DOHH2 (cell line): ENCODE results near the gene PLCB4.

Experiments
- H3F3A ChIP-seq: fragments of 200-600 bp; sonication (generic), shearing (Covaris generic); 2 replicates; pipeline ENCODE4 v1.6.0; 2016; ENCODE audit warnings: antibody characterized with exemption, mild to moderate bottlenecking; ENCODE audit not compliant: control insufficient read depth, insufficient read depth
- H3K27ac ChIP-seq: fragments of 200-600 bp; sonication (generic); 2 replicates; pipeline ENCODE4 v1.5.1; 2014; ENCODE audit warnings: low read depth, mild to moderate bottlenecking, low read length, moderate library complexity
- H3K27me3 ChIP-seq: fragments of 200-600 bp; sonication (generic); 2 replicates; pipeline ENCODE4 v1.6.1; 2014; ENCODE audit warnings: mild to moderate bottlenecking, low read length, mixed read lengths; ENCODE audit not compliant: control insufficient read depth
- H3K36me3 ChIP-seq: fragments of 200-600 bp; sonication (generic); 2 replicates; pipeline ENCODE4 v1.6.1; 2014; ENCODE audit warnings: mild to moderate bottlenecking, low read length, moderate library complexity, mixed read lengths; ENCODE audit not compliant: control insufficient read depth
- H3K4me1 ChIP-seq: fragments of 200-600 bp; sonication (generic); 2 replicates; pipeline ENCODE4 v1.6.1; 2014; ENCODE audit warnings: mild to moderate bottlenecking, low read length, mixed read lengths; ENCODE audit not compliant: control insufficient read depth
- H3K4me2 ChIP-seq: fragments of 200-600 bp; sonication (generic); 2 replicates; pipeline ENCODE4 v1.6.0; 2014; ENCODE audit warnings: mild to moderate bottlenecking, low read length, moderate library complexity
- H3K4me3 ChIP-seq: fragments of 200-600 bp; sonication (generic); 2 replicates; pipeline ENCODE4 v1.5.1; 2014; ENCODE audit warnings: mild to moderate bottlenecking, low read length, mixed read lengths
- H3K79me2 ChIP-seq: fragments of 200-600 bp; sonication (generic); 2 replicates; pipeline ENCODE4 v1.6.1; 2014; ENCODE audit warnings: mild to moderate bottlenecking, low read length, mixed read lengths; ENCODE audit not compliant: control insufficient read depth
- H3K9me2 ChIP-seq: fragments of 200-600 bp; sonication (generic); replicated peaks from 2 replicates; pipeline ENCODE4 v1.6.1; 2014; ENCODE audit warnings: mild to moderate bottlenecking, low read length, mixed read lengths; ENCODE audit not compliant: control insufficient read depth
- H3K9me3 ChIP-seq: fragments of 200-600 bp; sonication (generic); 2 replicates; pipeline ENCODE4 v1.6.1; 2014; ENCODE audit warnings: antibody characterized with exemption, low read length, mixed read lengths; ENCODE audit not compliant: control insufficient read depth, insufficient read depth
- H4K20me1 ChIP-seq: fragments of 200-600 bp; sonication (generic); 2 replicates; pipeline ENCODE4 v1.6.0; 2014; ENCODE audit warnings: low read depth, mild to moderate bottlenecking, antibody characterized with exemption, low read length, moderate library complexity; ENCODE audit not compliant: control insufficient read depth, insufficient read depth
- EZH2phosphoT487 ChIP-seq: fragments of 200-600 bp; sonication (generic); IDR thresholded peaks from 2 replicates; pipeline ENCODE4 v1.6.1; 2017; ENCODE audit warnings: borderline replicate concordance, mild to moderate bottlenecking, antibody characterized with exemption, low read length, moderate library complexity, mixed read lengths
- TF ChIP-seq, protein P1 (sequence below): fragments of 200-600 bp; sonication (generic); IDR thresholded peaks from one replicate; pipeline ENCODE4 v1.5.1; 2014; ENCODE audit warnings: antibody characterized with exemption, mild to moderate bottlenecking, low read depth, low read length; ENCODE audit not compliant: poor library complexity, severe bottlenecking

PLCB4 gene

GRCh38 chr20:9510911-9511310 lies 442.0 kb downstream of the PLCB4 start:
- no peaks in the 10 kb centered on the region for H4K20me1 ChIP-seq
- H3K9me3 ChIP-seq = no peaks in the 10 kb centered on the region
- H3F3A ChIP-seq = no peaks in the 10 kb centered on the region
- no peak overlapping the region for H3K4me3 ChIP-seq
- no peaks in the 10 kb centered on the region for H3K79me2 ChIP-seq
- no peaks in the 10 kb centered on the region for H3K4me1 ChIP-seq
- no peak overlapping the region for H3K27ac ChIP-seq
- H3K9me2 ChIP-seq = no peaks in the 10 kb centered on the region
- TF ChIP-seq, protein P1, sequence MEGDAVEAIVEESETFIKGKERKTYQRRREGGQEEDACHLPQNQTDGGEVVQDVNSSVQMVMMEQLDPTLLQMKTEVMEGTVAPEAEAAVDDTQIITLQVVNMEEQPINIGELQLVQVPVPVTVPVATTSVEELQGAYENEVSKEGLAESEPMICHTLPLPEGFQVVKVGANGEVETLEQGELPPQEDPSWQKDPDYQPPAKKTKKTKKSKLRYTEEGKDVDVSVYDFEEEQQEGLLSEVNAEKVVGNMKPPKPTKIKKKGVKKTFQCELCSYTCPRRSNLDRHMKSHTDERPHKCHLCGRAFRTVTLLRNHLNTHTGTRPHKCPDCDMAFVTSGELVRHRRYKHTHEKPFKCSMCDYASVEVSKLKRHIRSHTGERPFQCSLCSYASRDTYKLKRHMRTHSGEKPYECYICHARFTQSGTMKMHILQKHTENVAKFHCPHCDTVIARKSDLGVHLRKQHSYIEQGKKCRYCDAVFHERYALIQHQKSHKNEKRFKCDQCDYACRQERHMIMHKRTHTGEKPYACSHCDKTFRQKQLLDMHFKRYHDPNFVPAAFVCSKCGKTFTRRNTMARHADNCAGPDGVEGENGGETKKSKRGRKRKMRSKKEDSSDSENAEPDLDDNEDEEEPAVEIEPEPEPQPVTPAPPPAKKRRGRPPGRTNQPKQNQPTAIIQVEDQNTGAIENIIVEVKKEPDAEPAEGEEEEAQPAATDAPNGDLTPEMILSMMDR = no peak
- no peak for TF ChIP-seq EZH2phosphoT487
- no peak overlapping the region for H3K4me2 ChIP-seq
- H3K27me3 ChIP-seq = peaks cover 10% of the 10 kb centered on the region
- no peaks in the 10 kb centered on the region for H3K36me3 ChIP-seq

- no peaks in the 10 kb centered on the region for H3F3A ChIP-seq
- peaks cover 16% of the 10 kb centered on the region for H3K27me3 ChIP-seq
Observed at GRCh38 chr20:9514072-9514460, 445.2 kb downstream of the PLCB4 start.

DNA sequence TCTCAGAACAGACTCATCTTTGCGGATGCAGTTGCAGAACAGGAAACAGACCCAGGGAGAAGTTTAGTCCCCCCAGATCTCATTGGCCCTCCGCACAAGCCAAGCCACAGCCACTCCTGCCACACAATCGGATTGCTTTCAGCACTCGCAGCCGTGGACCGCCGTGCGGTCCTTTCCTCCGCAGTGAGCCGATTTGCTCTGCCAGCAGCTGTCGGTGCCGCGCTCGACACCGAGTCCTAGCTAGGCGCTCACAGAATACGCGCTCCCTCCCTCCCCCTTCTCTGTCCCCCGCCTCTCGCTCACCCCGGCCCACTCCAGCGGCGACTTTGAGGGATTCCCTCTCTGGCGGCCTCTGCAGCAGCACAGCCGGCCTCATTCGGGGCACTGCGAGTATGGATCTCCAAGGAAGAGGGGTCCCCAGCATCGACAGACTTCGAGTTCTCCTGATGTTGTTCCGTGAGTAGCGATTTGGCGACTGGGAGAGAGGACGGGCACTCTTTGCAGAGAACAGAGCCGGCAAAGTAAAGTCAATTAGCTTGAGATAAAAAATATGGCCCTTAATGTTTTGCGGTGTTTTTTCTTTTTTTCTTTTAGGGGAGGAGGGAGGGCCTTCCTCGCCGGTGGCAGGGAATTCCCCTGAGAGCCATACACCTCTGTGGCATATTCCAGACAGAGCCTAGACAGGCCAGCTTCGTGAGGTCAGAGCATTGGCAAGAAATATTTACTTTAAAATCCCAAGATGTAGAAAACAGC lies 445.8 kb downstream of the PLCB4 start, which contains the start of gene LAMP5:
Gene LAMP5 (plus strand): TSS at position 130 of the 753 bp plus-strand sequence. CDS start 263 bp downstream, at position 393.
- Histone ChIP-seq H3K4me1 (no peaks in the 10 kb centered on the region), H3K36me3 (no peaks in the 10 kb centered on the region), H3K9me3 (no peaks in the 10 kb centered on the region), H3K9me2 (no peaks in the 10 kb centered on the region), H3K27ac (no peak within 1 kb of the TSS), H3F3A (no peaks in the 10 kb centered on the region), H4K20me1 (no peaks in the 10 kb centered on the region), H3K4me3 (no peak within 1 kb of the TSS), H3K79me2 (no peaks in the 10 kb centered on the region), H3K27me3 (peaks cover 16% of the 10 kb centered on the region), H3K4me2 (no peak within 1 kb of the TSS)
- TF ChIP-seq, protein P1 = no peak
- no peak for TF ChIP-seq EZH2phosphoT487

More at GRCh38 chr20:9514072-9514460, 445.2 kb downstream of the PLCB4 start:
- Histone ChIP-seq H3K4me1 (no peaks in the 10 kb centered on the region), H3K9me3 (no peaks in the 10 kb centered on the region), H3K79me2 (no peaks in the 10 kb centered on the region), H3K27ac (no peak overlapping the region), H3K4me2 (no peak overlapping the region), H4K20me1 (no peaks in the 10 kb centered on the region), H3K9me2 (no peaks in the 10 kb centered on the region), H3K36me3 (no peaks in the 10 kb centered on the region), H3K4me3 (no peak overlapping the region)
- TF ChIP-seq, protein P1 = no peak
- TF ChIP-seq EZH2phosphoT487 = no peak
